Heart left ventricle (tissue), 13 donors: Measurements from ENCODE around the gene SBK2.

Source experiments
- POLR2A ChIP-seq, 2 donors: fragments of 450-650 bp; IDR thresholded peaks; one replicate each; pipeline ENCODE4 v1.6.1; 2017; ENCODE audit warnings: antibody characterized with exemption in 2 of 2, mild to moderate bottlenecking in 2 of 2, moderate library complexity in 2 of 2
- TF ChIP-seq, protein P1 (sequence below), 12 donors: fragments of 200-600 bp; sonication (generic) in 4 of 12; IDR thresholded peaks; one replicate each; pipeline versions ENCODE4 v1.5.0 to v1.8.0; 2018 to 2022; ENCODE audit warnings: antibody characterized with exemption in 12 of 12, mild to moderate bottlenecking in 5 of 12
- donor health status: ischemic (EF 13 %, LVEDD 7.1; RV severe dilation, severe dysfunction).
- donor health status: DM: no; HTN: yes; CAD: no.
- donor health status: DM: no; HTN: no; CAD: no.
- donor health status: ischemic (EF 25% LVEDD 6.9; RV normal size, moderate dysfunction).
- donor health status: ischemic (EF 25% LVEDD 5.7; RV mildly dilated, moderate dysfunction).
- donor health status: ischemic (EF 35%, LVEDD 5.7; RV mildly dilated, moderate dysfunction).
- donor health status: nonischemic (EF 11% LVEDD 7.7; RV severe dilation, severe dysfunction).
- donor health status: DM: yes; HTN: yes; CAD: no.
- donor health status: PGD.
- donor health status: ischemic (EF 29% LVEDD 5.4; RV normal size, mild dysfunction).
- donor health status: nonischemic (EF 23%, LVEDD 6.1; RV moderate dilation, normal function).

DNA sequence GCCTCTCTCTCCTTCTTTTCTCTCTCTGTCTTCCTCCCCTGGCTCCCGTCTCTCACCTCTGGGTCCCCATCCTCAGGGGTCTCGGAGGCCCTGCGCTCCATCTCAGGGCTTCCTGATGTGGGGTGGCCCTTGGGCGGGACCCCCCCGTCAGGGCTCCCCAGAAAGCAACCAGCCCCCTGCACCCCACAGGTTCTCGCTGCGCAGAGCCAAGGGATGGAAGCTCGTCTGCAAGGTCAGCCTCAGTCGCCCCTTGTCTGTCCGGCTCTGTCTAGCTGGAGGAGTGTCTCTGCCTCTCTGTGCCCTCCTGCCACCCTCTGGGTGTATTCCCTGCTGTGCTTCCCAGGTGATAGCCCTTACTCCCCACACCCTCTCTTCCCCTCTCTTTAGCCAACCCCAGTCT is 8.5 kb upstream of the SBK2 start, which contains the start of gene SBK3:
- TF ChIP-seq, protein P1, sequence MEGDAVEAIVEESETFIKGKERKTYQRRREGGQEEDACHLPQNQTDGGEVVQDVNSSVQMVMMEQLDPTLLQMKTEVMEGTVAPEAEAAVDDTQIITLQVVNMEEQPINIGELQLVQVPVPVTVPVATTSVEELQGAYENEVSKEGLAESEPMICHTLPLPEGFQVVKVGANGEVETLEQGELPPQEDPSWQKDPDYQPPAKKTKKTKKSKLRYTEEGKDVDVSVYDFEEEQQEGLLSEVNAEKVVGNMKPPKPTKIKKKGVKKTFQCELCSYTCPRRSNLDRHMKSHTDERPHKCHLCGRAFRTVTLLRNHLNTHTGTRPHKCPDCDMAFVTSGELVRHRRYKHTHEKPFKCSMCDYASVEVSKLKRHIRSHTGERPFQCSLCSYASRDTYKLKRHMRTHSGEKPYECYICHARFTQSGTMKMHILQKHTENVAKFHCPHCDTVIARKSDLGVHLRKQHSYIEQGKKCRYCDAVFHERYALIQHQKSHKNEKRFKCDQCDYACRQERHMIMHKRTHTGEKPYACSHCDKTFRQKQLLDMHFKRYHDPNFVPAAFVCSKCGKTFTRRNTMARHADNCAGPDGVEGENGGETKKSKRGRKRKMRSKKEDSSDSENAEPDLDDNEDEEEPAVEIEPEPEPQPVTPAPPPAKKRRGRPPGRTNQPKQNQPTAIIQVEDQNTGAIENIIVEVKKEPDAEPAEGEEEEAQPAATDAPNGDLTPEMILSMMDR (IDR thresholded peaks at IDR 0.05) = no peak
- no peak for TF ChIP-seq POLR2A (IDR thresholded peaks at IDR 0.05)
